Measurements from ENCODE around the gene SENP1.

Gene SENP1

GRCh38 chr12:48001505-48002413, 104.1 kb downstream of the SENP1 start:
- no peak for DNase-seq (ENCODE audit: low read depth in 2 of 2, low spot score in 1 of 2)

- no peak for DNase-seq (ENCODE audit: low read depth in 2 of 2, low spot score in 1 of 2)
Observed at GRCh38 chr12:48000878-48001504, 104.9 kb downstream of the SENP1 start.

GRCh38 chr12:47999816-48000215, 106.1 kb downstream of the SENP1 start:
- DNase-seq (ENCODE audit: low read depth in 2 of 2, low spot score in 1 of 2): no peak

- no peak for DNase-seq (ENCODE audit: low read depth in 2 of 2, low spot score in 1 of 2)
Observed at GRCh38 chr12:47997321-47997720, 108.6 kb downstream of the SENP1 start.

- no peak for DNase-seq (ENCODE audit: low read depth in 2 of 2, low spot score in 1 of 2)
Observed at GRCh38 chr12:47995981-47996401, 109.9 kb downstream of the SENP1 start.

GRCh38 chr12:47993491-47993890, 112.4 kb downstream of the SENP1 start:
- DNase-seq (ENCODE audit: low read depth in 2 of 2, low spot score in 1 of 2): no peak
